ENCODE data around the gene KIAA1191. TPM values are rescaled to one million over a fixed set of nuclear protein-coding genes. Genes with fewer than 3 reads are reported as not detected.

Gene KIAA1191
- total and polyA plus RNA-seq, 9 of the 15 experiments (the other 6 are each of a cell fraction or from before 2014, with no cell fraction given) = 31.0 to 80.2 (median 45.7) TPM

- Histone ChIP-seq H3K4me1 (replicated peaks in 1 of 2; ENCODE audit: control insufficient read depth in 2 of 2, insufficient read depth in 2 of 2, low read length in 2 of 2) (peaks cover 9 to 18% of the 10 kb centered on the region in 2 experiments; a peak in 4 of 5 replicates), H3K9me1 (ENCODE audit: control insufficient read depth, insufficient read depth, low read length) (no peaks in the 10 kb centered on the region), H3K79me2 (ENCODE audit: control insufficient read depth, insufficient read depth, low read length) (peaks cover 36% of the 10 kb centered on the region), H3K9ac (ENCODE audit: insufficient read depth in 1 of 2, low read depth in 2 of 2, low read length in 2 of 2) (peak overlapping the region; percentile 81 to 99), H3K9me3 (replicated peaks; ENCODE audit: control insufficient read depth, insufficient read depth, low read depth, low read length) (no peaks in the 10 kb centered on the region), H2AFZ (ENCODE audit: low read depth, low read length) (peak overlapping the region; percentile 99), H3K4me2 (ENCODE audit: insufficient read depth, low read length) (peak overlapping the region; percentile 98), H3K27me3 (ENCODE audit: control insufficient read depth in 2 of 2, insufficient read depth in 2 of 2, low read length in 2 of 2) (no peaks in the 10 kb centered on the region), H3K36me3 (ENCODE audit: control insufficient read depth, insufficient read depth, low read length) (peaks cover 22% of the 10 kb centered on the region; the same call in 2 of the 3 replicates), H3K27ac (ENCODE audit: extremely low read depth, low read depth, low read length) (peak overlapping the region; percentile 25; the same call in 2 of the 3 replicates), H3K4me3 (peak overlapping the region; percentile 96), H4K20me1 (replicated peaks; ENCODE audit: control insufficient read depth, insufficient read depth, low read length) (no peaks in the 10 kb centered on the region)
- DNase-seq (ENCODE audit: extremely low read depth in 1 of 4, low spot score in 3 of 4) = no peak
- TF ChIP-seq JUN (IDR thresholded peaks at IDR 0.05; ENCODE audit: borderline replicate concordance, low read depth, low read length) = no peak
- no peak for TF ChIP-seq JUN (CRISPR knock-in tag; IDR thresholded peaks at IDR 0.05; ENCODE audit: borderline replicate concordance)
- 0 out of 2 replicates have a peak, but pooled peaks have one; percentile 4 for TF ChIP-seq XRCC5 (IDR thresholded peaks at IDR 0.05; ENCODE audit: low read depth, low read length)
- no peak for TF ChIP-seq MED1 (CRISPR knock-in tag; IDR thresholded peaks at IDR 0.05; ENCODE audit: borderline replicate concordance)
- TF ChIP-seq ETS2 (tag; IDR thresholded peaks at IDR 0.05; ENCODE audit: borderline replicate concordance, poor library complexity, severe bottlenecking) = no peak
- TF ChIP-seq PHB (CRISPR knock-in tag; IDR thresholded peaks at IDR 0.05) = no peak
- no peak for TF ChIP-seq TCF15 (CRISPR knock-in tag; IDR thresholded peaks at IDR 0.05)
- no peak for TF ChIP-seq BRF1 (IDR thresholded peaks at IDR 0.05; ENCODE audit: borderline replicate concordance, extremely low read depth, insufficient read length)
- no peak for TF ChIP-seq ZC3H8 (IDR thresholded peaks at IDR 0.05)
- no peak for TF ChIP-seq ELK1 (CRISPR knock-in tag; IDR thresholded peaks at IDR 0.05)
- peak; percentile 65 for TF ChIP-seq PKNOX1 (IDR thresholded peaks at IDR 0.05)
- no peak for TF ChIP-seq TBL1XR1 (IDR thresholded peaks at IDR 0.05; ENCODE audit: low read length in 2 of 2)
- TF ChIP-seq PHF20 (IDR thresholded peaks at IDR 0.05; ENCODE audit: partially characterized antibody) = no peak
- TF ChIP-seq SPI1 (IDR thresholded peaks at IDR 0.05; ENCODE audit: borderline replicate concordance, low read depth, low read length) = 0 out of 2 replicates have a peak, but pooled peaks have one; percentile 23
- TF ChIP-seq TAF7 (tag; IDR thresholded peaks at IDR 0.05) = no peak
- in situ Hi-C loops (cut with MboI) = no loop called here
- ATAC-seq = peak; percentile 20
- intact Hi-C loops (cut with micrococcal nuclease) = no loop called here
- CTCF ChIA-PET (ENCODE audit: low intra/inter-chr PET ratio) = no interaction called here
- peak; percentile 15 for FAIRE-seq
- 15% methylated on average over 8 of the region's 8 CpGs for WGBS (ENCODE audit: insufficient coverage, low coverage, missing lambda C conversion rate)
- BruUV-seq (replicated peaks) = no TSS peak
- POLR2A ChIA-PET = interaction anchor here (0.7 to 3.7 kb wide), 7 partner anchors 10 to 801 kb away, joined by 3 to 23 read pairs (median 5); partner anchors contain the start of genes CLTB, HIGD2A and NOP16
Measured at GRCh38 chr5:176362233-176362490, 598 bp upstream of the KIAA1191 start.
